Stimulated activated naive CD8-positive, alpha-beta T cell treated with anti-CD3 and anti-CD28 coated beads, Interleukin-15, Interleukin-2, amounts not matched to agents 100 ng/mL and 50 ng/mL, for 24 hours (primary cell): ENCODE results near the gene MEX3D.
"Not testable (repeated sequence)": the region's sequence is repeated elsewhere in the genome, so short reads cannot be mapped to it uniquely, and the experiment has no call there.

ENCODE experiments used
- H3K27ac Mint-ChIP-seq: one replicate; pipeline ENCODE4 v1.8.0; 2021; ENCODE audit warnings: mild to moderate bottlenecking, mixed read lengths
- H3K27me3 Mint-ChIP-seq: one replicate; pipeline ENCODE4 v1.8.0; 2021; ENCODE audit warnings: mixed read lengths
- H3K36me3 Mint-ChIP-seq: one replicate; pipeline ENCODE4 v1.8.0; 2021; ENCODE audit warnings: low read depth, mixed read lengths
- H3K4me1 Mint-ChIP-seq: one replicate; pipeline ENCODE4 v1.8.0; 2021; ENCODE audit warnings: low read depth, mixed read lengths
- H3K4me3 Mint-ChIP-seq: one replicate; pipeline ENCODE4 v1.8.0; 2021; ENCODE audit warnings: mild to moderate bottlenecking, mixed read lengths
- H3K9me3 Mint-ChIP-seq: one replicate; pipeline ENCODE4 v1.8.0; 2021; ENCODE audit warnings: mixed read lengths

The MEX3D gene

GRCh38 chr19:1526066-1526778 is 41.9 kb downstream of the MEX3D start:
- peaks cover 40% of the 10 kb centered on the region for H3K27me3 Mint-ChIP-seq
- H3K9me3 Mint-ChIP-seq = no peaks in the 10 kb centered on the region
- H3K4me1 Mint-ChIP-seq = peaks cover 6% of the 10 kb centered on the region
- H3K36me3 Mint-ChIP-seq = no peaks in the 10 kb centered on the region
- no peak overlapping the region for H3K4me3 Mint-ChIP-seq
- H3K27ac Mint-ChIP-seq = no peak overlapping the region

GRCh38 chr19:1525343-1525742 is 42.8 kb downstream of the MEX3D start:
- H3K4me1 Mint-ChIP-seq = peaks cover 6% of the 10 kb centered on the region
- H3K4me3 Mint-ChIP-seq = no peak overlapping the region
- peaks cover 40% of the 10 kb centered on the region for H3K27me3 Mint-ChIP-seq
- no peak overlapping the region for H3K27ac Mint-ChIP-seq
- no peaks in the 10 kb centered on the region for H3K36me3 Mint-ChIP-seq
- H3K9me3 Mint-ChIP-seq = no peaks in the 10 kb centered on the region

DNA sequence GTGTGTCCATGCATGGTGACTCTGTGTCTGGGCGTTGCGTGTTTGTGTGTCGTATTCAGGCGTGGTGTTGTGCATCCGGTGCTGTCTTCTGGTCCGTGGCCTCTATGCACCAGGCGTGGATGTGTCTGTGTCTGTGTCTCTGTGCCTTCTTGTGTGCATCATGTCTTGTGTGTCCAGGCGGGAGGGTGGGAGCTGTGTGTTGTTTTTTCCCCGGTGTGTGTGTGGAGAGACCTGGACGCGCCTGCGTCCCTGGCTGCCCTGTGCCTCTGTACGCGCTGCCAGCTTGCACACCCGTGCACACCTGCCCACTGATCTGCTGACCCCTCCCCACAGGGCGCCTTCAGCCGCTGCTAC is 43.2 kb downstream of the MEX3D start:
- H3K27ac Mint-ChIP-seq = no peak overlapping the region
- peaks cover 6% of the 10 kb centered on the region for H3K4me1 Mint-ChIP-seq
- no peak overlapping the region for H3K4me3 Mint-ChIP-seq
- H3K27me3 Mint-ChIP-seq = peaks cover 37% of the 10 kb centered on the region
- no peaks in the 10 kb centered on the region for H3K36me3 Mint-ChIP-seq
- H3K9me3 Mint-ChIP-seq = no peaks in the 10 kb centered on the region

GRCh38 chr19:1524287-1524971 is 43.7 kb downstream of the MEX3D start:
- no peaks in the 10 kb centered on the region for H3K36me3 Mint-ChIP-seq
- H3K4me1 Mint-ChIP-seq = peaks cover 6% of the 10 kb centered on the region
- H3K27ac Mint-ChIP-seq = no peak overlapping the region
- no peaks in the 10 kb centered on the region for H3K9me3 Mint-ChIP-seq
- no peak overlapping the region for H3K4me3 Mint-ChIP-seq
- peaks cover 36% of the 10 kb centered on the region for H3K27me3 Mint-ChIP-seq

GRCh38 chr19:1523412-1524286 is 44.5 kb downstream of the MEX3D start, which contains the start of gene PLK5:
TSS of gene PLK5 (plus strand) at chr19:1524077. CDS start at chr19:1526997, 2,920 bp downstream.
- no peaks in the 10 kb centered on the region for H3K9me3 Mint-ChIP-seq
- peaks cover 36% of the 10 kb centered on the region for H3K27me3 Mint-ChIP-seq
- no peaks in the 10 kb centered on the region for H3K36me3 Mint-ChIP-seq
- no peak within 1 kb of the TSS for H3K27ac Mint-ChIP-seq
- no peak within 1 kb of the TSS for H3K4me3 Mint-ChIP-seq
- peaks cover 6% of the 10 kb centered on the region for H3K4me1 Mint-ChIP-seq

DNA sequence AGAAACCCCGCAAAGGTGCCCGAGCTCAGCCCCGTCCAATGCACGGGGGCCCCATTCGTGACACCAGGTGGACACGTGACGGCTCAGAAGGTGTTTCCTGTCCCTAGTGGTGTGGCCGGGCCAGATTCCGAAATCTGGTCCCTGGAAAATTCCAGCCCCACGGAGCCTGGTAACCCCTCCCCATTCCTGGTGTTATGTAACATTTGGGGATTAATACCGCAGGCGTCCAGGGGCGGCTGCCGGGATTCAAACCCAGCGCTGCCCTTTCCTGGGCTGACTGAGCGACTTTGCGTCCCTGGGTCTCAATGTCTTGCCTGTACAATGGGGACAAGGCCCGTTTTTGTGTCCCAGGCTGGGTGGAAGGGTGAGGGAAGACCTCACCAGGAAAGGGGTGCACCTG is 45.3 kb downstream of the MEX3D start:
- Mint-ChIP-seq H3K27me3 (peaks cover 36% of the 10 kb centered on the region), H3K27ac (no peak overlapping the region), H3K4me3 (no peak overlapping the region), H3K4me1 (peaks cover 6% of the 10 kb centered on the region), H3K36me3 (no peaks in the 10 kb centered on the region), H3K9me3 (no peaks in the 10 kb centered on the region)

DNA sequence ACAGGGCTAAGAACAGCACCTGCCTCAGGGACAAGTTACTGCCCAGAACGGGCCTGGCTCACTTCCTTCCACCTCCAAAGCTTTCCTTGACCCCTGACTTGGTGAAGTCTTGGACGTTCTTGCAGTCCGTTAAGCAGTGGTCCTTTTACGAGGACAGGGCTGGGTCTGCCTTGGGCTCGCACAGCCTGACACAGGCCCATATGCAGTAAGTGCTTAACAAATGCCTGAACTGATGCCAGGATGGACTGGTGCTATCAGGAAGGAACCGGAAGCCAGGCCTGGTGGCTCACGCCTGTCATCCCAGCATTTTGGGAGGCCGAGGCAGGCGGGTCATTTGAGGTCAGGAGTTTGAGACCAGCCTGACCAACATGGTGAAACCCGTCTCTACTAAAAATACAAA is 46.1 kb downstream of the MEX3D start:
- peaks cover 6% of the 10 kb centered on the region for H3K4me1 Mint-ChIP-seq
- H3K9me3 Mint-ChIP-seq = no peaks in the 10 kb centered on the region
- H3K27ac Mint-ChIP-seq = no peak overlapping the region
- no peak overlapping the region for H3K4me3 Mint-ChIP-seq
- no peaks in the 10 kb centered on the region for H3K36me3 Mint-ChIP-seq
- H3K27me3 Mint-ChIP-seq = peaks cover 30% of the 10 kb centered on the region

GRCh38 chr19:1521636-1522035 is 46.5 kb downstream of the MEX3D start:
- H3K27me3 Mint-ChIP-seq = peaks cover 29% of the 10 kb centered on the region
- H3K9me3 Mint-ChIP-seq = no peaks in the 10 kb centered on the region
- H3K27ac Mint-ChIP-seq = no peak overlapping the region
- peaks cover 6% of the 10 kb centered on the region for H3K4me1 Mint-ChIP-seq
- no peak overlapping the region for H3K4me3 Mint-ChIP-seq
- no peaks in the 10 kb centered on the region for H3K36me3 Mint-ChIP-seq

- no peak overlapping the region for H3K4me3 Mint-ChIP-seq
- H3K27me3 Mint-ChIP-seq = peaks cover 24% of the 10 kb centered on the region
- H3K9me3 Mint-ChIP-seq = no peaks in the 10 kb centered on the region
- H3K27ac Mint-ChIP-seq = no peak overlapping the region
- peaks cover 6% of the 10 kb centered on the region for H3K4me1 Mint-ChIP-seq
- no peaks in the 10 kb centered on the region for H3K36me3 Mint-ChIP-seq
These were observed 47.8 kb downstream of the MEX3D start for GRCh38 chr19:1520203-1520780.

GRCh38 chr19:1519802-1520201 is 48.3 kb downstream of the MEX3D start:
- peaks cover 20% of the 10 kb centered on the region for H3K27me3 Mint-ChIP-seq
- H3K4me1 Mint-ChIP-seq, H3K27ac Mint-ChIP-seq: not testable (repeated sequence)

DNA sequence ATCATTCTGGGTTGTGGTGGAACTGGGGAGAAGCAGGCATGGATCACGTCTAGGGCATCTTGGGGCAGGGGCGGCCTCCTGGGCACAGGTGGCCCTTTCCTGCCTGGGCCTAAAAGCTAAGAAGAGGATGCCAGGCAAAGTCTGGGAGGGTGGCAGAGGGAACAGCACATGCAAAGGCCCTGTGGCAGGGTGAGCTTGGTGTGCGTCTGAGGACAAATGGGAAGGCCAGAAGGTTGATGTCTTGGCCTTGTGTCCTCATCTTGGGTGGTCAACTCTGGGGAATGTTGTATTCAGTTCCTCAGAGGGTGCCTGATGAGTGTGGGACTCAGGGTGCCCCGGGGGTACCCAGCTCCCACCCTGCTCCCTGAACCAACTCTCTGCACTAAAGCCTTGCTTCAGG is 49.7 kb downstream of the MEX3D start:
- H3K4me3 Mint-ChIP-seq = no peak overlapping the region
- H3K27ac Mint-ChIP-seq = no peak overlapping the region
- no peaks in the 10 kb centered on the region for H3K36me3 Mint-ChIP-seq
- no peaks in the 10 kb centered on the region for H3K4me1 Mint-ChIP-seq
- H3K9me3 Mint-ChIP-seq = no peaks in the 10 kb centered on the region
- peaks cover 13% of the 10 kb centered on the region for H3K27me3 Mint-ChIP-seq

More at GRCh38 chr19:1519802-1520201, 48.3 kb downstream of the MEX3D start:
- H3K4me3 Mint-ChIP-seq, H3K9me3 Mint-ChIP-seq, H3K36me3 Mint-ChIP-seq: not testable (repeated sequence)

- Mint-ChIP-seq H3K4me1 (peaks cover 7% of the 10 kb centered on the region), H3K36me3 (no peaks in the 10 kb centered on the region), H3K27me3 (peaks cover 3% of the 10 kb centered on the region), H3K9me3 (no peaks in the 10 kb centered on the region), H3K27ac (peak overlapping the region; percentile 52), H3K4me3 (no peak overlapping the region)
These were observed 51.8 kb downstream of the MEX3D start for GRCh38 chr19:1516395-1516753.

DNA sequence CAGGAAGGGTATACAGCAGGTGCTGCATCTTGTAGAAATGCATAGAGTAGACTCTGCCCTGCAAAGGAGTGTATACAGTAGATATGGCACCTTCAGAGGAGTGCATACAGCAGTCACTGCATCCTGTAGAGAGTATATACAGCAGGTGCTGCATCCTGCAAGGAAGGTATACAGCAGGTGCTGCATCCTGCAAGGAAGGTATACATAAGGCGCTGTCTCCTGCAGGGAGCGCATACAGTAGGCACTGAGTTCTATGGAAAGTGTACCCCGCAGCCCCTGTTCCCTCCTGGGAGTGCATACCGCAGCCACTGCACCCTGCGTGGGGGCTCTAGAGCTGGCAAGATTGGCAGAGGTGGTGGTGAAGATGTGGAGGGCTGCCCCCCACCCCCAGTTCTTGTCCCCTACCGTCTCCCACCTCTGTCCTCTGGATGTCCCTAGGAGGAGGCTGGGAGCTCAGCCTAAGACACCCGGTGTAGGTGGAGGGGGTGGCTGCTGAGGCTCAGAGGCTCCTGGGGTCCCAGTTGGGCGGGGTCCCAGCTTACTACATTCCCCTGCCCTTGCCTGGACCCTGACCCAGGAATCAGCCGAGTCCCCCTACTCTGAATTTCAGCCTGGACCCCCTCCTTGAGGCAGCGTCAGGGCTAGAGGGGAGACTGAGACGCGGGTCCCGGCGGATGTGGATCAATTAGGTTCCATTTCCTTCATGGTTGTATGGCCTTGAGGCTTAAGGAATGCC is 53.0 kb downstream of the MEX3D start:
- Mint-ChIP-seq H3K27ac (no peak overlapping the region), H3K27me3 (peaks cover 3% of the 10 kb centered on the region), H3K36me3 (no peaks in the 10 kb centered on the region), H3K4me1 (peaks cover 7% of the 10 kb centered on the region), H3K4me3 (no peak overlapping the region), H3K9me3 (no peaks in the 10 kb centered on the region)

- Mint-ChIP-seq H3K9me3 (no peaks in the 10 kb centered on the region), H3K4me1 (peaks cover 7% of the 10 kb centered on the region), H3K27me3 (peaks cover 9% of the 10 kb centered on the region), H3K4me3 (no peak overlapping the region), H3K36me3 (no peaks in the 10 kb centered on the region), H3K27ac (no peak overlapping the region)
These were observed 53.8 kb downstream of the MEX3D start for GRCh38 chr19:1514295-1514661.
